ENCODE data around the gene LMTK3.

- no peak for TF ChIP-seq EP300 (IDR thresholded peaks at IDR 0.05)
- no peak for TF ChIP-seq CTCF (IDR thresholded peaks at IDR 0.05)
These were observed 20.4 kb downstream of the LMTK3 start for GRCh38 chr19:48490981-48491792.
